Panc1 (cell line): Measurements from ENCODE around the gene PLEKHA7. TPM values are rescaled to one million over a fixed set of nuclear protein-coding genes. Genes with fewer than 3 reads are reported as not detected.

Source experiments
- ATAC-seq: fragments of 200-7000 bp; cut with Tn5 transposase; 2 replicates; pipeline ENCODE4 v1.9.1; 2020; ENCODE audit warnings: mild to moderate bottlenecking, moderate library complexity
- BruUV-seq: library from RNA; stranded (reverse); fragments of 400-500 nt; replicated peaks from 2 replicates; lab custom pipeline; 2021; lab: Mats Ljungman, UMichigan
- CTCF ChIA-PET: fragments of 300-600 bp; sonication (Branson Sonifier 250); formaldehyde crosslinking; loops from one replicate; lab custom pipeline; 2022; ENCODE audit warnings: antibody characterized with exemption; lab: Charles Lee
- POLR2A ChIA-PET: fragments of 300-600 bp; sonication (Branson Sonifier 250); formaldehyde crosslinking; loops from one replicate; lab custom pipeline; 2022; ENCODE audit warnings: antibody characterized with exemption; lab: Charles Lee
- DNase-seq: peaks from one replicate; pipeline ENCODE4 v3.0.0-alpha.2; 2010; ENCODE audit warnings: low read depth, low spot score
- H3K27ac ChIP-seq: 2 replicates; pipeline ENCODE4 v1.5.1; 2011; ENCODE audit warnings: mild to moderate bottlenecking, low read length, inconsistent platforms
- H3K27me3 ChIP-seq: fragments of 200-500 bp; sonication (Bioruptor generic); 2 replicates; pipeline ENCODE4 v1.6.0; 2014; ENCODE audit warnings: low read length, inconsistent platforms; ENCODE audit not compliant: control insufficient read depth, insufficient read depth
- H3K36me3 ChIP-seq: fragments of 200-500 bp; sonication (Bioruptor generic); 2 replicates; pipeline ENCODE4 v1.5.1; 2014; ENCODE audit warnings: inconsistent platforms, mild to moderate bottlenecking, low read length, moderate library complexity; ENCODE audit not compliant: control insufficient read depth, insufficient read depth
- H3K4me1 ChIP-seq: 2 replicates; pipeline ENCODE4 v1.5.1; 2011; ENCODE audit warnings: inconsistent platforms, mild to moderate bottlenecking, low read length, moderate library complexity; ENCODE audit not compliant: control insufficient read depth, insufficient read depth
- H3K4me3 ChIP-seq, 2 experiments: 2 replicates each; pipeline ENCODE4 v1.5.1; 2011 to 2012; ENCODE audit warnings: low read depth in 2 of 2, low read length in 2 of 2, mild to moderate bottlenecking in 2 of 2, inconsistent platforms in 1 of 2, moderate library complexity in 1 of 2
- H3K9me3 ChIP-seq: fragments of 200-500 bp; sonication (Bioruptor generic); 2 replicates; pipeline ENCODE4 v1.5.1; 2014; ENCODE audit warnings: low read depth, mild to moderate bottlenecking, inconsistent platforms, low read length, moderate library complexity; ENCODE audit not compliant: control insufficient read depth, insufficient read depth
- POLR2AphosphoS5 ChIP-seq: IDR thresholded peaks from 2 replicates; pipeline ENCODE4 v1.6.1; 2012; ENCODE audit warnings: mild to moderate bottlenecking, low read depth, low read length, moderate library complexity
- SIN3A ChIP-seq: IDR thresholded peaks from 2 replicates; pipeline ENCODE4 v1.6.1; 2012; ENCODE audit warnings: low read depth, mild to moderate bottlenecking, low read length, moderate library complexity, borderline replicate concordance; ENCODE audit not compliant: insufficient read depth
- TCF7L2 ChIP-seq: IDR thresholded peaks from 2 replicates; pipeline ENCODE4 v1.6.1; 2011; ENCODE audit warnings: mild to moderate bottlenecking, low read depth, low read length, inconsistent platforms
- in situ Hi-C: cut with HindIII; loops from 2 replicates; pipeline ENCODE4 v1.10.0; 2016; ENCODE audit warnings: low sequenced_read_pairs, low pct_unique_long_range_greater_than_20kb
- intact Hi-C: fragments of 100-400 bp; cut with micrococcal nuclease; formaldehyde crosslinking; loops from one replicate; pipeline ENCODE4 v1.10.0; 2022; ENCODE audit not compliant: unreplicated experiment
- total RNA-seq: library from RNA; stranded (reverse); gene quantifications from one replicate; pipeline ENCODE4 v1.2.1, GENCODE V29; 2021; ENCODE audit not compliant: unreplicated experiment
- TF ChIP-seq, protein P1 (sequence below): fragments of 450-650 bp; IDR thresholded peaks from 2 replicates; pipeline ENCODE4 v1.5.1; 2017; ENCODE audit warnings: mild to moderate bottlenecking
- TF ChIP-seq, protein P2 (sequence below), 2 experiments: IDR thresholded peaks; 2 replicates each; pipeline ENCODE4 v1.6.1; 2011 to 2012; ENCODE audit warnings: low read depth in 2 of 2, control low read depth in 1 of 2, low read length in 1 of 2, mild to moderate bottlenecking in 1 of 2, moderate library complexity in 1 of 2; ENCODE audit not compliant: insufficient read depth in 1 of 2

The PLEKHA7 gene
- total RNA-seq, 1 experiment from 2014 or later: 11.6 TPM

DNA sequence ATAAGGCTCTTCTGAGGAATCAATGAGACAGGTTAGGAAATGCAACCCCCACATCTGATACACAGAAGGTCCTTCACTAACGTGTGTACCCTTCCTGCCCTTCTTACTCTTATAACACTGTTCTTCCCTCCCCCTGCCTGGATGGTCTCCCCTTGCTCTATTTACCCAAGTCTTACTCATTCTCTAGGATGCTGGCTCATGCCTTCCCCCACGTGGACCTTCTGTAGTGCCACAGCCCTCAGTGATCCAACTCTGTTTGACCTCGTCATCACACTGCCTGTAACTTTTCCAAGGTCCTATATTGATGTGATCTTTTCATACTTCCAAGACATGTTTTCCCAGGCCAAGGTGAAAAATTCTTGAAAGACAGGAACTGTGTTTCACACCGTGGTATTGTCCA, 195.9 kb downstream of the PLEKHA7 start:
- ChIA-PET CTCF (no interaction called here), POLR2A (no interaction called here)
- DNase-seq (peak; percentile 10), ATAC-seq (no peak)
- TF ChIP-seq, protein P1, sequence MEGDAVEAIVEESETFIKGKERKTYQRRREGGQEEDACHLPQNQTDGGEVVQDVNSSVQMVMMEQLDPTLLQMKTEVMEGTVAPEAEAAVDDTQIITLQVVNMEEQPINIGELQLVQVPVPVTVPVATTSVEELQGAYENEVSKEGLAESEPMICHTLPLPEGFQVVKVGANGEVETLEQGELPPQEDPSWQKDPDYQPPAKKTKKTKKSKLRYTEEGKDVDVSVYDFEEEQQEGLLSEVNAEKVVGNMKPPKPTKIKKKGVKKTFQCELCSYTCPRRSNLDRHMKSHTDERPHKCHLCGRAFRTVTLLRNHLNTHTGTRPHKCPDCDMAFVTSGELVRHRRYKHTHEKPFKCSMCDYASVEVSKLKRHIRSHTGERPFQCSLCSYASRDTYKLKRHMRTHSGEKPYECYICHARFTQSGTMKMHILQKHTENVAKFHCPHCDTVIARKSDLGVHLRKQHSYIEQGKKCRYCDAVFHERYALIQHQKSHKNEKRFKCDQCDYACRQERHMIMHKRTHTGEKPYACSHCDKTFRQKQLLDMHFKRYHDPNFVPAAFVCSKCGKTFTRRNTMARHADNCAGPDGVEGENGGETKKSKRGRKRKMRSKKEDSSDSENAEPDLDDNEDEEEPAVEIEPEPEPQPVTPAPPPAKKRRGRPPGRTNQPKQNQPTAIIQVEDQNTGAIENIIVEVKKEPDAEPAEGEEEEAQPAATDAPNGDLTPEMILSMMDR: no peak
- TF ChIP-seq SIN3A (no peak), TCF7L2 (no peak), POLR2AphosphoS5 (no peak)
- TF ChIP-seq, protein P2, sequence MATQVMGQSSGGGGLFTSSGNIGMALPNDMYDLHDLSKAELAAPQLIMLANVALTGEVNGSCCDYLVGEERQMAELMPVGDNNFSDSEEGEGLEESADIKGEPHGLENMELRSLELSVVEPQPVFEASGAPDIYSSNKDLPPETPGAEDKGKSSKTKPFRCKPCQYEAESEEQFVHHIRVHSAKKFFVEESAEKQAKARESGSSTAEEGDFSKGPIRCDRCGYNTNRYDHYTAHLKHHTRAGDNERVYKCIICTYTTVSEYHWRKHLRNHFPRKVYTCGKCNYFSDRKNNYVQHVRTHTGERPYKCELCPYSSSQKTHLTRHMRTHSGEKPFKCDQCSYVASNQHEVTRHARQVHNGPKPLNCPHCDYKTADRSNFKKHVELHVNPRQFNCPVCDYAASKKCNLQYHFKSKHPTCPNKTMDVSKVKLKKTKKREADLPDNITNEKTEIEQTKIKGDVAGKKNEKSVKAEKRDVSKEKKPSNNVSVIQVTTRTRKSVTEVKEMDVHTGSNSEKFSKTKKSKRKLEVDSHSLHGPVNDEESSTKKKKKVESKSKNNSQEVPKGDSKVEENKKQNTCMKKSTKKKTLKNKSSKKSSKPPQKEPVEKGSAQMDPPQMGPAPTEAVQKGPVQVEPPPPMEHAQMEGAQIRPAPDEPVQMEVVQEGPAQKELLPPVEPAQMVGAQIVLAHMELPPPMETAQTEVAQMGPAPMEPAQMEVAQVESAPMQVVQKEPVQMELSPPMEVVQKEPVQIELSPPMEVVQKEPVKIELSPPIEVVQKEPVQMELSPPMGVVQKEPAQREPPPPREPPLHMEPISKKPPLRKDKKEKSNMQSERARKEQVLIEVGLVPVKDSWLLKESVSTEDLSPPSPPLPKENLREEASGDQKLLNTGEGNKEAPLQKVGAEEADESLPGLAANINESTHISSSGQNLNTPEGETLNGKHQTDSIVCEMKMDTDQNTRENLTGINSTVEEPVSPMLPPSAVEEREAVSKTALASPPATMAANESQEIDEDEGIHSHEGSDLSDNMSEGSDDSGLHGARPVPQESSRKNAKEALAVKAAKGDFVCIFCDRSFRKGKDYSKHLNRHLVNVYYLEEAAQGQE (IDR thresholded peaks at IDR 0.05; ENCODE audit: insufficient read depth in 1 of 2, low read depth in 2 of 2, low read length in 1 of 2): no peak
- H3K27ac ChIP-seq: no peak overlapping the region
- H3K9me3 ChIP-seq: no peaks in the 10 kb centered on the region
- H3K4me3 ChIP-seq: no peak overlapping the region
- no peaks in the 10 kb centered on the region for H3K27me3 ChIP-seq
- BruUV-seq: no TSS peak
- H3K36me3 ChIP-seq: no peaks in the 10 kb centered on the region
- no peaks in the 10 kb centered on the region for H3K4me1 ChIP-seq
- intact Hi-C loops: no loop called here
- in situ Hi-C loops: no loop called here

DNA sequence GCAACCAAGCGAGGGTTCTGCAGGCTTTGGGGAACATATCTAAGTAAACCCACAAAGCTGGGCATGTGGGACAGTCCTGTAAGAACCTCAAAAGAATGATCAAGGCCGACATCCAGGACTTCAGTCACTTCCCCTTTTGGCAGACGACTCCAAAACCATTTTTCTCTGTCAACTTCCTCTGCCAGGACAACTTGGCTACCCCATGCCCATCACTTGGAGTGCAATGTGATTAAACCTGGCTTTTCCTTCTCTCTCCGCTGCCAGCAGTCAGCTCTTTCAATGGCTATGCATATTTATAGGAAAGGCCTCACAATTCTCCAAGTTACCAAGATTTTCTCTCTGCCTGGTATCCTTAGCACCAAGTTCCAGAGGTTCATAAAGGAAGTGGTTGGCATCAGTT, 196.9 kb downstream of the PLEKHA7 start:
- Histone ChIP-seq H3K4me1 (no peaks in the 10 kb centered on the region), H3K27me3 (no peaks in the 10 kb centered on the region), H3K36me3 (no peaks in the 10 kb centered on the region), H3K9me3 (no peaks in the 10 kb centered on the region), H3K27ac (no peak overlapping the region), H3K4me3 (no peak overlapping the region)
- in situ Hi-C loops (no loop called here), intact Hi-C loops (no loop called here)
- no TSS peak for BruUV-seq
- ATAC-seq (no peak), DNase-seq (no peak)
- ChIA-PET POLR2A (interaction anchor here (0.6 kb wide), 1 partner anchor 31 kb away, joined by 3 read pairs; no protein-coding TSS in a partner anchor), CTCF (no interaction called here)
- TF ChIP-seq POLR2AphosphoS5 (no peak), TCF7L2 (no peak), SIN3A (no peak)
- TF ChIP-seq, protein P1: no peak
- TF ChIP-seq, protein P2 (IDR thresholded peaks at IDR 0.05; ENCODE audit: insufficient read depth in 1 of 2, low read depth in 2 of 2, low read length in 1 of 2): no peak
